ENCODE results near the gene NINJ1.

DNA sequence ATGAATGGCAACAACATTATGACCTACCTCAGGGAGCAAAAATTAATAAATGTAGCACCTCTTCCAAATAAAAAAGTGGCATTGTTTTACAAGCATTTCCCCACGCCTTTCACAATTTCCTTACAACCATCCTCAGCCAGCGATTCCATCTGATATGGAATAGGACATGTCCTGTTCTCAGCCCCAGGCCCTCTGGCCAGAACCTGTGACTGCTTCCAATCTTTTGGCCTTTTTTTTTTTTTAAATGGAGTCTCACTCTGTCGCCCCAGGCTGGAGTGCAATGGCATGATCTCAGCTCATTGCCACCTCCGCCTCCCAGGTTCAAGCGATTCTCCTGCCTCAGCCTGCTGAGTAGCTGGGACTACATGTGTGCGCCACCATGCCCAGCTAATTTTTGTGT, 33.1 kb upstream of the NINJ1 start:
- TF ChIP-seq, protein P1, sequence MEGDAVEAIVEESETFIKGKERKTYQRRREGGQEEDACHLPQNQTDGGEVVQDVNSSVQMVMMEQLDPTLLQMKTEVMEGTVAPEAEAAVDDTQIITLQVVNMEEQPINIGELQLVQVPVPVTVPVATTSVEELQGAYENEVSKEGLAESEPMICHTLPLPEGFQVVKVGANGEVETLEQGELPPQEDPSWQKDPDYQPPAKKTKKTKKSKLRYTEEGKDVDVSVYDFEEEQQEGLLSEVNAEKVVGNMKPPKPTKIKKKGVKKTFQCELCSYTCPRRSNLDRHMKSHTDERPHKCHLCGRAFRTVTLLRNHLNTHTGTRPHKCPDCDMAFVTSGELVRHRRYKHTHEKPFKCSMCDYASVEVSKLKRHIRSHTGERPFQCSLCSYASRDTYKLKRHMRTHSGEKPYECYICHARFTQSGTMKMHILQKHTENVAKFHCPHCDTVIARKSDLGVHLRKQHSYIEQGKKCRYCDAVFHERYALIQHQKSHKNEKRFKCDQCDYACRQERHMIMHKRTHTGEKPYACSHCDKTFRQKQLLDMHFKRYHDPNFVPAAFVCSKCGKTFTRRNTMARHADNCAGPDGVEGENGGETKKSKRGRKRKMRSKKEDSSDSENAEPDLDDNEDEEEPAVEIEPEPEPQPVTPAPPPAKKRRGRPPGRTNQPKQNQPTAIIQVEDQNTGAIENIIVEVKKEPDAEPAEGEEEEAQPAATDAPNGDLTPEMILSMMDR (IDR thresholded peaks at IDR 0.05; ENCODE audit: low read length), result no peak
- TF ChIP-seq EZH2 (IDR thresholded peaks at IDR 0.05; ENCODE audit: borderline replicate concordance, low read length), result no peak

Measured in OCI-LY1 (cell line).